Dedifferentiated amniotic fluid mesenchymal stem cell (primary cell): ENCODE measurements around the gene REEP3.
"Not testable (repeated sequence)": the region's sequence is repeated elsewhere in the genome, so short reads cannot be mapped to it uniquely, and the experiment has no call there.

ENCODE experiments used
- DNase-seq: peaks from one replicate; pipeline ENCODE4 v3.0.0-alpha.2; 2016; ENCODE audit errors: extremely low spot score

REEP3 gene

DNA sequence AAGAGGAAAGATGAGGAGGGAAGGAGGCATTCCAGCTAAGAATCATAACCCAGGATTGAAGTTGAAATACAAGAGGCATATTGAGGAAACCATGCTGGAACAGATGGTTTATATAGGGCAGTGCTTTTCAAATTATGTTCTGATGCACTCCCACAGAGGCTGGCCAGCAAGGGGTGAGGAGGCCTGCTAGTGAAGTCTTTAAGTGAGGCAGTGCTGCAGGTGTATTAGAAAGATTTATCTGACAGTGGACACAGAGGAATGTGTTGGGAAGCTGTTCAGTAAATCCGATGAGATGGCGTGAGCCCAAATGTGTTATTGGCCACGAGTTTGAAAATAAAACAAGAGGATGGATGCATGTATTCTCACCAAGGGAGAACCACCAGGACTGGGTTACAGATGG is 28.6 kb downstream of the REEP3 start:
- DNase-seq, result no peak

DNA sequence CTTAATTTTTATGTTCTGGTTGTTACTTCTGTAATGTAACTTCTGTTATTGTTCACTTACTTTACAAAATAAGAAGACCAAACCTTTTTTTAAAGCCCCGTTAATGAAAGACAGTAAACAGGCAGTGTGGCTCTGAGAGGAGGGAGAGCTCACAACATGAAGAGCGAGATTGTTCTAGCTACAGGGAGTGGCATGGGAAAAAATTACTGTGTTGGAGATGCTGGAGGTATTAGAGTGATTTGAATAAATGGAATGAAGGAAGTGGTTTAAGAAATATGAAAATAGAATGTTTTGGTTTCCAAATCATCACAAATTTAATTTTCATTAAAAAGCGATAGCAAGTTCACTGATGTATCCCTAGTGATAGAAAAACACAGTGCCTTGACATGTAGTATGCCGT is 31.8 kb downstream of the REEP3 start:
- DNase-seq, result peak; percentile 79

DNA sequence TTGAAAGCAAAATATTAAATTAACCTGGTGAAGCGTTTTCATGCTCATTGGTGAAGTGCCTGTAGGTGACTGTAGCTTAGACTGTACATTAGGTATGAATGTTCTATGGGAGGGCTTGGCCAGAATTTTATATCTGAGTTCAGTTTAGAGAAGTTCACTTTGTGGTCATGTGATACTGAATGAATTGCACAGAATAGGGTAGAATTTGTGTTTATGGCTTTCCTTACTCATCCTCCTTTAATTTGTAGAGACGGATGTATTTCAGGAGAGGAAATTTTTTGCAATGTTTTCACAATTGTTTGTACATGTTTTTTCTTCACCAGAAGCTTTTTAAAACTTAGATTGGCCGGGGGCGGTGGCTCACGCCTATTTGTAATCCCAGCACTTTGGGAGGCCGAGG is 32.3 kb downstream of the REEP3 start:
- no peak for DNase-seq

DNA sequence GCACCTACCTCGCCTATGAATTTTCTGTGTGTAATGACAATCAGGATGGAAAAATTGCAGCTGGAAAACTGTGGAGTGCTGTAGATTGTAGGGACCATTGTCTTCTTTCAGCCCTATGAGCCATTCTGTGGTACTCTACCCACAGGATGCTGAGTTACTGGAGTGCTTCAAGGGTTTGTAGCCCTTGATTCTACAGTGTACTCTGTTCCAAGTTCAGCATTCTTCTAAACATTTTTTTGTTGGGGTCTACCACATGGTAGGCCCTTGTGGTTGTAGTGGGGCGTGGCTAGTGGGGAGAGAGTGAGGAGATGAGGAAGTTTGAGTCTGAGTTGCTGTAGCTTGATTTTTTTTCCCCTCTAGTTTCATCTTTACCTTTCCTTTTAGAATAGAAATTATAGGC is 33.5 kb downstream of the REEP3 start:
- DNase-seq, result peak; percentile 51

GRCh38 chr10:63555330-63555729 is 34.1 kb downstream of the REEP3 start:
- DNase-seq, result no peak

DNA sequence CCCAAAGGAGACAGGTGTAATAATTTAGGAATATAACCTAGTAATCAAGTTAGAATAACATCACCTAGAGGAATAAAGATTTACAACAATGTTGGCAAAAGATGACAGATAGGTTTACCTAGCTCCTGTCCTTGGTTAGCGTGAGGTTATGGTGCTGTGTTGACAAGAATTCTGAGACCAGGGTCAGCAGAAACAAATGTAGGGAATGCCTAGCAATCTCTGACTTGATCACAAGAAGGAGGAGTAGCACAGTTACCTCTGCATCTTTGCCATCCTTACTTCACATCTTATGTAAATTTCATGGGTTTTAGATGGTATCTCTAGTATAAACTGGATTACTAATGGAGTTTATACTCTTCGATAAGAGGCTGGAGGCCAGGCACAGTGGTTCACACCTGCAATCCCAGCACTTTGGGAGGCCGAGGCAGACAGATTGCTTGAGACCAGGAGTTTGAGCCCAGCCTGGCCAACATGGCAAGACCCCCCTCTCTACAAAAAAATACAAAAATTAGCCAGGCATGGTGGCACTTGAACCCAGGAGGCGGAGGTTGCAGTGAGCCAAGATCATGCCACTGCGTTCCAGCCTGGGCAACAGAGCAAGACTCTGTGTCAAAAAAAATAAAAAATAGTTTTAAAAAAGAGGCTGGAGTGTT is 37.1 kb downstream of the REEP3 start:
- no peak for DNase-seq

DNA sequence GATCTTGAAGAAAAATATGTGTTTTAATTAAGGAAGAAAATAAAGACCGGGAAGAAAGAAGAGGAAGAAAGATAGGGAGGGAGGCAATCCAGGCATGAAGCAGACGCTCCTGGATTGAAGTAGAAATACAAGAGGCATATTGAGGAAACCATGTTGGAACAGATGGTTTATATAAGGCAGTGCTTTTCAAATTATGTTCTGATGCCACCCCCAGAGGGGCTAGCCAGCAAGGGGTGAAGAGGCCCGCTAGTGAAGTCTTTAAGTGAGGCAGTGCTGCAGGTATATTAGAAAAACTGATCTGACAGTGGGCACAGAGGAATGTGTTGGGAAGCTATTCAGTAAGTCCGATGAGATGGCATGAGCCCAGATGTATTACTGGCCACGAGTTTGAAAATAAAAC is 40.1 kb downstream of the REEP3 start:
- DNase-seq, result no peak

DNA sequence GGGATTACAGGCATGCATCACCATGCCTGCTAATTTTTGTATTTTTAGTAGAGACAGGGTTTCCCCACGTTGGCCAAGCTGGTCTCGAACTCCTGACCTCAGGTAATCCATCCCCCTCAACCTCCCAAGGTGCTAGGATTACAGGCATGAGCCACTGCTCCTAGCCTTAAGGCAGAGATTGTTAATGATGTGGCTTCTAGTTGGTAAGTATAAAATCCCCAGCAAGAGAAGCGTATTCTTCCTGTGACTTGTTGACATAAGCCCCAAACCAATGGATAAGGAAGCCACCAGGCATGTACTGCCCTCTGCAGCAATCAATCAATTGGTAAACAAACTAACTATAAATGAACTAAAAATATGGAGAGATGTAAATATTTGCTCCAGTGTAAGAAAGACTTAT is 41.2 kb downstream of the REEP3 start:
- DNase-seq, result no peak

- no peak for DNase-seq
Measured at GRCh38 chr10:63562857-63563256, 41.7 kb downstream of the REEP3 start.

DNA sequence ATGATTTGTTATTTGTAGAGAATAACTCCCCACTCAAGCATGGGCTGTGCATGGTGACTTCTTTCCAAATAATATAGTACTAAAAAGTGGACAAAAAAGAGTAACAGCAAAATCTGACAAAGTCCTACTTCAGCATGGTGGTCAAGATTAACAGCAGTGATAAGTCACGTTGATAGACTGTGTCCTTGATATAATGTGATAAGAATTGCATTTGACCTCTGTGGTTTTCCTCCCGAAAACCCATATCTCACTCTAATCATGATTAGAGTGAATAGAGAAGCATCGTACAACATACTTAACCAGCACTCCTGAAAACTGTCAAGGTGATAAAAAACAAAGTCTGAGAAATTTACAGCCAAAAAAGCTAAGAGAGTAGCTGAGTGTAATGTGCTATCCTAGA is 42.4 kb downstream of the REEP3 start:
- no peak for DNase-seq

DNA sequence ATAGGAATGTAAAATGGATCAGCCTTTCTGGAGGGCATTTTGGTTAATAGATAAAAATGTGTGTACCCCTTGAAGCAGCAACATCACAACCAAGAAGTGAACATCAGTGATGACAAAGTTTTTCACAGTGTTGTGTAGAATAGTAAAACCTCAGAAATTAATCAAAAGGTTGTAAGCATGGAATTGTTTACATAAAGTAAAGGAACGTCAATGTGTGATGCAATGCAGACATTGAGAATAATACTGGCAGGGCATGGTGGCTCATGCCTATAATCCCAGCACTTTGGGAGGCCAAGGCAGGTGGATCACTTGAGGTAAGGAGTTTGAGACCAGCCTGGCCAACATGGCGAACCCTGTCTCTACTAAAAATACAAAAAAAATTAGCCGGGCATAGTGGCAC is 43.5 kb downstream of the REEP3 start:
- DNase-seq, result not testable (repeated sequence)

DNA sequence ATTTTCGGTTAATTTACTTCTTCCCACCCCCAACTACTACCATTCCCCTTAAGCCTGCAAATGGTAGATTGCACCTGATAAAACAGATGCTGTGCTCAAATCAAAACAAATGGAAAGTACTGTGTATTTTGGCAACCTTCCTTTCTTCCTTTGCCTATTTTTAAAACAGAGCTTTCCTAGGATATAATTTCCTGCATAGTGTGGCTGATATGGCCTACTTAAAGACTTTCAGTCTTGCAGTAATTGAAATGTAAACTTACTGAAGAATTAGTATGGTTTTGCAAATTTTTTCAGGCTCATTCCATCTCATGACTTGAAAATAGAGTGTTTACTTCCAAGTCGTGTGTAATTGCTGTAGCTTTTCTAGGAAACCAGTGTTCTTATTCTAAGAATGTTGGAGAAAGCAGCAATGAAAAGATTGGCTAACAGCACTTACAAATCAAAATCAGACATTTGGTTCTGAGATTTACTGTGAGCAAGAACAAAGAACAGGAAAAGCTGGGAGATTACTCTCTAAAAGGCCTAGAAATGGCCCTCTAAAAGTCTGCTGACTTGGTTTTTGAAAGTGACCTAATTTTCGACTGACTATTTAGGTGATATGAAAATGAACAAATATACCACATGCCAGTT is 52.0 kb downstream of the REEP3 start:
- peak; percentile 65 for DNase-seq

- no peak for DNase-seq
Measured at GRCh38 chr10:63574011-63574410, 52.8 kb downstream of the REEP3 start.

GRCh38 chr10:63576501-63576900 is 55.3 kb downstream of the REEP3 start:
- no peak for DNase-seq

DNA sequence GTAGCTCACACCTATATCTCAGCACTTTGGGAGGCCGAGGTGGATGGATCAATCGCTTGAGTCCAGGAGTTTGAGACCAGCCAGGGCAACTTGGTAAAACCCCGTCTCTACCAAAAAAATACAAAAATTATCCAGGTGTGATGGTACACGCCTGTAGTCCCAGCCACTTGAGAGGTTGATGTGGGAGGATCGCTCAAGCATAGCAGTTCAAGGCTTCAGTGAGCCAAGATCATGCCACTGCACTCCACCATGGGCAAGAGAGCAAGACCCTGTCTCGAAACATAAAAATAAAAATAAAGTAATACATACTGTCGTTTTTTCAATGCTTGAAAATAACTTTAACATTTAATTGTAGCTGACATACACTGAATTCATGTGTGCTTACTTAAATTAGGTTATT is 57.3 kb downstream of the REEP3 start:
- DNase-seq, result no peak

- no peak for DNase-seq
Measured at GRCh38 chr10:63579371-63580014, 58.3 kb downstream of the REEP3 start.

DNA sequence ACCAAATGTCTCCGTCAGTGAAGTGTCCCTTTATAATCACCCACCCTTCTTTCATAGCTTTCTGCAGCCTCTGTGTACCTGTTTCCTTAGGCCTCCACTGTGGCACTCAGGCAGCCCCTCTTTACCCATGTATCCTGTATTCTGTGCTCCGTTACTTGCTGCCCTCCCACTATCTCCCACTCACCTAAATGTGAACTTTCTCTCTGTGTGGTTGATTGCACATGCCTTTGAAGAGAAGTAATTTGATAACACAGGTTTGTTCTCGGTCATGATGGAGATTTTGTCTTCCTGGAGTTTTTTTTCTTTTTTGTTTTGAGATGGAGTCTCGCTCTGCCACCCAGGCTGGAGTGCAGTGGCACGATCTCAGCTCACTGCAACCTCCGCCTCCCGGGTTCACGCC is 61.5 kb downstream of the REEP3 start:
- DNase-seq, result no peak

DNA sequence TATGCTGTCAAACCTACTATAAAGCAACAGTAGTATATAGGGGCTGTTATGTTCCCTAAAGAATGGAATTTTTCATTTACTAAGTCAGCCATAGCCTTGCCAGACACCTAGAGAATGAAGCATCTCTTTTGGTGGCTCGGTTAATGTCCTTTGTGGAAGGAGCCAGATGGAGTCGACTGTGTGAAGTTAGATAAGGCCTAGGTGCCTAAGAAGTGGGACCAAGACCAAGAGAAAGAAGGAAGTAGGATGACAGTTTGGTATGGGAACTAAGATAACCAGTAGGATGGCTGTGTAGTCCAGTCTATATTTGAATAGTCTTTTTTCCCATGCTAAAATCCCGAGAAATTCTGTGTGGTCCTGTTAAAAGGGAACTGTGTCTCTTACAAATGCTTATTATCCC is 62.2 kb downstream of the REEP3 start:
- no peak for DNase-seq

GRCh38 chr10:63583909-63584724 is 62.9 kb downstream of the REEP3 start:
- no peak for DNase-seq

GRCh38 chr10:63584725-63585035 is 63.5 kb downstream of the REEP3 start:
- no peak for DNase-seq

DNA sequence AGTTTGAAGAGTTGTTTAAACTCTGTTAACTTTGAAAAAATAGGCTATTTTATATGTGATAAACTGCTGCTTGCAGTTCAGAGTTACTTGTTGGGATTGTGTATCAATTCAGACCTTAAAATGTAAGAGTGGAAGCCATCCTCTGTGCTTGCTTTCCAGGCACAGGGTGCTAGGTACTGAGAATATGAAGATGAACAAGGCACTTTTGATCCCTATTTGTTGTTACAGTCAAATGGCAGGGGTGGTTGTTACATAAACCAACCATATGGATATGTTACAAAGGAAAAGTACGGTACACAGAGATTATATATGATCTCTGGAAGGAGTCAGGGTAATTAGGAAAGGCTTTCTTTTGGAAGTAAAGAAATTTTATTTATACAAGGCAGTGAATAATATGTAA is 63.8 kb downstream of the REEP3 start:
- no peak for DNase-seq

DNA sequence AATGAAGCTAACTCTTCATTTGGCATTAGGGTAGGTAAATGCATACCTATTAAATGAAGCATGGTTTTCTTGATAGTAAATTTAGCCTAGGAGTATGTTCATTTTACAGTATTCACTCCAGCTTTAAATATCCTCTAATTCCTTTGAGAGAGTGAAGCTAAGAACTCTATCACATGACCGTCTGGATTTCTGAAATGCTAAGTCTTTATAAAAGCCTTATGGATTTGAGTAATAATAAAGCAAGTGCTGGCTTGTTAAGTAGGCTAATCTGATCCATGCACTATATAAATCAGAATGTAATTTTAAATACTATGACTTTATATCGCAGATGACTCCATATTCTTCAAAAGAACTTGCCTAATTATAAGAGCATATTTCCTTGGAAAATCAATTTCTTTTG is 64.8 kb downstream of the REEP3 start:
- DNase-seq, result no peak

GRCh38 chr10:63587191-63587590 is 66.0 kb downstream of the REEP3 start:
- no peak for DNase-seq
